ENCODE results near the gene SPART.
"Not testable (repeated sequence)": the region's sequence is repeated elsewhere in the genome, so short reads cannot be mapped to it uniquely, and the experiment has no call there.

SPART gene

DNA sequence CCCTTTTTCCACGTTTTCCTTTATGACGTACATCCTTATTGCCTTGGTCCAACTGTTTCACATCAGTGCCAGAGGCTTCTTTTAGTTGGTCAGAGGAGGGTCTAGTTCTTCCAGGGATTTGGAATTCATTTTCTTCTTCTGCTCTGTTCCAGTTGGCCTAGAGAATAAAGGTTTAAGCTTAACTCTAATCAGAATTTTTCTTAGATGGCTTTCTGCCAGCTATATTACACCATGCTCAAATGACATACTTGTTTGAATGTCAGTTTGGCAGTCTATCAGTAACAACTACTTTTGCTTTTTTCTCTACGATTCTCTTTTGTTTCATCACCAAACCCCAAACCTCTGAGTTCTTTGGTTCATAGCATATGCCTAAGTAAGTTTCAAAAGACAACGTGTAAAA, 16.8 kb downstream of the SPART start:
- no peaks in the 10 kb centered on the region for H3K4me1 ChIP-seq (ENCODE audit: control insufficient read depth, insufficient read depth, low read length)
- H3K4me3 ChIP-seq (ENCODE audit: low read length), result no peak overlapping the region
- no peaks in the 10 kb centered on the region for H3K9me3 ChIP-seq (ENCODE audit: control insufficient read depth, low read length)
- no peak overlapping the region for H3K9ac ChIP-seq (ENCODE audit: low read length)
- no peaks in the 10 kb centered on the region for H3K36me3 ChIP-seq (ENCODE audit: control insufficient read depth, insufficient read depth, low read length)
- H3K27me3 ChIP-seq (ENCODE audit: control insufficient read depth, insufficient read depth, low read length), result no peaks in the 10 kb centered on the region

- Histone ChIP-seq H3K9ac (ENCODE audit: low read length) (no peak overlapping the region), H3K4me1 (ENCODE audit: control insufficient read depth, insufficient read depth, low read length) (no peaks in the 10 kb centered on the region), H3K4me3 (ENCODE audit: low read length) (no peak overlapping the region), H3K9me3 (ENCODE audit: control insufficient read depth, low read length) (no peaks in the 10 kb centered on the region), H3K36me3 (ENCODE audit: control insufficient read depth, insufficient read depth, low read length) (no peaks in the 10 kb centered on the region), H3K27me3 (ENCODE audit: control insufficient read depth, insufficient read depth, low read length) (no peaks in the 10 kb centered on the region)
Observed at GRCh38 chr13:36328821-36329220, 17.4 kb downstream of the SPART start.

- Histone ChIP-seq H3K36me3 (ENCODE audit: control insufficient read depth, insufficient read depth, low read length) (no peaks in the 10 kb centered on the region), H3K9me3 (ENCODE audit: control insufficient read depth, low read length) (no peaks in the 10 kb centered on the region), H3K27me3 (ENCODE audit: control insufficient read depth, insufficient read depth, low read length) (no peaks in the 10 kb centered on the region), H3K4me3 (ENCODE audit: low read length) (no peak overlapping the region), H3K4me1 (ENCODE audit: control insufficient read depth, insufficient read depth, low read length) (no peaks in the 10 kb centered on the region), H3K9ac (ENCODE audit: low read length) (no peak overlapping the region)
Observed at GRCh38 chr13:36325912-36326311, 20.3 kb downstream of the SPART start.

GRCh38 chr13:36324881-36325280, 21.3 kb downstream of the SPART start:
- H3K36me3 ChIP-seq (ENCODE audit: control insufficient read depth, insufficient read depth, low read length); H3K9me3 ChIP-seq (ENCODE audit: control insufficient read depth, low read length): not testable (repeated sequence)

GRCh38 chr13:36323951-36324566, 22.1 kb downstream of the SPART start:
- no peak overlapping the region for H3K4me3 ChIP-seq (ENCODE audit: low read length)
- no peaks in the 10 kb centered on the region for H3K36me3 ChIP-seq (ENCODE audit: control insufficient read depth, insufficient read depth, low read length)
- H3K4me1 ChIP-seq (ENCODE audit: control insufficient read depth, insufficient read depth, low read length), result no peaks in the 10 kb centered on the region
- H3K9me3 ChIP-seq (ENCODE audit: control insufficient read depth, low read length), result no peaks in the 10 kb centered on the region
- no peaks in the 10 kb centered on the region for H3K27me3 ChIP-seq (ENCODE audit: control insufficient read depth, insufficient read depth, low read length)
- H3K9ac ChIP-seq (ENCODE audit: low read length), result no peak overlapping the region

More at GRCh38 chr13:36324881-36325280, 21.3 kb downstream of the SPART start:
- H3K4me1 ChIP-seq (ENCODE audit: control insufficient read depth, insufficient read depth, low read length); H3K27me3 ChIP-seq (ENCODE audit: control insufficient read depth, insufficient read depth, low read length); H3K4me3 ChIP-seq (ENCODE audit: low read length); H3K9ac ChIP-seq (ENCODE audit: low read length): not testable (repeated sequence)

- Histone ChIP-seq H3K4me3 (ENCODE audit: low read length) (no peak overlapping the region), H3K4me1 (ENCODE audit: control insufficient read depth, insufficient read depth, low read length) (no peaks in the 10 kb centered on the region), H3K36me3 (ENCODE audit: control insufficient read depth, insufficient read depth, low read length) (no peaks in the 10 kb centered on the region), H3K9me3 (ENCODE audit: control insufficient read depth, low read length) (no peaks in the 10 kb centered on the region), H3K27me3 (ENCODE audit: control insufficient read depth, insufficient read depth, low read length) (no peaks in the 10 kb centered on the region), H3K9ac (ENCODE audit: low read length) (no peak overlapping the region)
Observed at GRCh38 chr13:36323408-36323807, 22.8 kb downstream of the SPART start.

- H3K36me3 ChIP-seq (ENCODE audit: control insufficient read depth, insufficient read depth, low read length); H3K27me3 ChIP-seq (ENCODE audit: control insufficient read depth, insufficient read depth, low read length); H3K4me1 ChIP-seq (ENCODE audit: control insufficient read depth, insufficient read depth, low read length); H3K4me3 ChIP-seq (ENCODE audit: low read length); H3K9ac ChIP-seq (ENCODE audit: low read length); H3K9me3 ChIP-seq (ENCODE audit: control insufficient read depth, low read length): not testable (repeated sequence)
Observed at GRCh38 chr13:36319793-36320192, 26.4 kb downstream of the SPART start.

- H3K27me3 ChIP-seq (ENCODE audit: control insufficient read depth, insufficient read depth, low read length), result no peaks in the 10 kb centered on the region
- H3K4me3 ChIP-seq (ENCODE audit: low read length), result no peak overlapping the region
- no peaks in the 10 kb centered on the region for H3K4me1 ChIP-seq (ENCODE audit: control insufficient read depth, insufficient read depth, low read length)
- no peaks in the 10 kb centered on the region for H3K9me3 ChIP-seq (ENCODE audit: control insufficient read depth, low read length)
- H3K36me3 ChIP-seq (ENCODE audit: control insufficient read depth, insufficient read depth, low read length), result no peaks in the 10 kb centered on the region
- H3K9ac ChIP-seq (ENCODE audit: low read length), result no peak overlapping the region
Observed at GRCh38 chr13:36313047-36313969, 32.9 kb downstream of the SPART start.

- H3K9me3 ChIP-seq (ENCODE audit: control insufficient read depth, low read length), result no peaks in the 10 kb centered on the region
- H3K36me3 ChIP-seq (ENCODE audit: control insufficient read depth, insufficient read depth, low read length), result no peaks in the 10 kb centered on the region
- H3K27me3 ChIP-seq (ENCODE audit: control insufficient read depth, insufficient read depth, low read length), result no peaks in the 10 kb centered on the region
Observed at GRCh38 chr13:36310417-36311108, 35.6 kb downstream of the SPART start.

GRCh38 chr13:36302289-36302688, 43.9 kb downstream of the SPART start:
- Histone ChIP-seq H3K27me3 (ENCODE audit: control insufficient read depth, insufficient read depth, low read length) (peaks cover 4% of the 10 kb centered on the region), H3K9ac (ENCODE audit: low read length) (no peak overlapping the region), H3K4me3 (ENCODE audit: low read length) (no peak overlapping the region), H3K36me3 (ENCODE audit: control insufficient read depth, insufficient read depth, low read length) (no peaks in the 10 kb centered on the region), H3K9me3 (ENCODE audit: control insufficient read depth, low read length) (no peaks in the 10 kb centered on the region), H3K4me1 (ENCODE audit: control insufficient read depth, insufficient read depth, low read length) (no peaks in the 10 kb centered on the region)

More at GRCh38 chr13:36310417-36311108, 35.6 kb downstream of the SPART start:
- H3K4me1 ChIP-seq (ENCODE audit: control insufficient read depth, insufficient read depth, low read length), result no peaks in the 10 kb centered on the region
- no peak overlapping the region for H3K4me3 ChIP-seq (ENCODE audit: low read length)
- no peak overlapping the region for H3K9ac ChIP-seq (ENCODE audit: low read length)

DNA sequence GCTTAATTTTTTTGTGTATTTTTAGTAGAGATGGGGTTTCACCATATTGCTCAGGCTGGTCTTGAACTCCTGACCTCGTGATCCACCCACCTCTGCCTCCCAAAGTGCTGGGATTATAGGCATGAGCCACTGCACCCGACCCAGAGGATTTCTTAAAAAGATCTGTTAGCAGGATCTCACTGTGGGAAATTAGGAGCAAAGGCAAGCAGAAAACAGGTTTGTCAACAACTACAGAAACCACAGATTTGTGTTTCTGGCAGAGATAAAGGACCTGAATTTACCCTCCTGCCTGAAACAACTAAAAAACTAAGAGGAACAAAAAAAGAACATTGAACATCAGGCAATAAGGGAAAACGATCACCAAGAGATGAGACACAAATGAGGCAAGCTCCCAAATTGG, 46.7 kb downstream of the SPART start:
- H3K27me3 ChIP-seq (ENCODE audit: control insufficient read depth, insufficient read depth, low read length); H3K36me3 ChIP-seq (ENCODE audit: control insufficient read depth, insufficient read depth, low read length); H3K4me1 ChIP-seq (ENCODE audit: control insufficient read depth, insufficient read depth, low read length); H3K9ac ChIP-seq (ENCODE audit: low read length); H3K4me3 ChIP-seq (ENCODE audit: low read length); H3K9me3 ChIP-seq (ENCODE audit: control insufficient read depth, low read length): not testable (repeated sequence)

DNA sequence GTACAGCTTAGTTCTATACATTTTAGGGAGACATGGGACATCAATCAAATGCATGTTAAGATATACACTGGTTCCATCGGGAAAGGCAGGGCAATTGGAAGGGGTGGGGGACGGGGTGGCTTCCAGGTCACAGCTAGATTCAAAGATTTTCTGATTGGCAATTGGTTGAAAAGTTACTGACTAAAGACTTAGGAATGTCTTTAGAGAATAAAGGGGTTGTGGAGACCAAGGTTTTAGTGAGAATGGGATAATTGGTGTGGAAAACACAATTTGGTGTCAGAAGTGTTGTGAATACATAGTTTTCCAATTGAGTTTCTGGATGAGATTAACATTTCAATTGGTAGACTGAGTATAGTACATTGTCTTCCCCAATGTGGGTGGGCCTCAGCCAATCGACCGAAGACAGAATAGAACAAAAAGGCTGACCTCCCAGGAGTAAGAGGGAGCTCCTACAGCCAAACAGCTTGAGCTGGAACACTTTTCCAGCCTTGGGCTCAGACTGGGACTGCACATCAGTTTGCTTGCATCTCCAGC, 47.6 kb downstream of the SPART start:
- no peak overlapping the region for H3K9ac ChIP-seq (ENCODE audit: low read length)
- H3K36me3 ChIP-seq (ENCODE audit: control insufficient read depth, insufficient read depth, low read length), result no peaks in the 10 kb centered on the region
- no peaks in the 10 kb centered on the region for H3K9me3 ChIP-seq (ENCODE audit: control insufficient read depth, low read length)
- H3K4me1 ChIP-seq (ENCODE audit: control insufficient read depth, insufficient read depth, low read length), result no peaks in the 10 kb centered on the region
- H3K27me3 ChIP-seq (ENCODE audit: control insufficient read depth, insufficient read depth, low read length), result peaks cover 4% of the 10 kb centered on the region
- H3K4me3 ChIP-seq (ENCODE audit: low read length), result no peak overlapping the region
